Urinary bladder (tissue), 4 donors: Measurements from ENCODE around the gene AXIN2. TPM values are rescaled to one million over a fixed set of nuclear protein-coding genes. Genes with fewer than 3 reads are reported as not detected.

ENCODE experiments used
- DNase-seq: peaks from one replicate; pipeline ENCODE4 v3.0.0-alpha.2; 2015; ENCODE audit errors: extremely low spot score
- H3K27ac ChIP-seq: one replicate; pipeline ENCODE4 v1.5.1; 2013; ENCODE audit warnings: low read depth, mild to moderate bottlenecking, moderate library complexity
- H3K36me3 ChIP-seq: one replicate; pipeline ENCODE4 v1.6.1; 2013; ENCODE audit warnings: mild to moderate bottlenecking, moderate library complexity; ENCODE audit not compliant: insufficient read depth
- H3K4me1 ChIP-seq: one replicate; pipeline ENCODE4 v1.6.1; 2013; ENCODE audit warnings: mild to moderate bottlenecking, moderate library complexity; ENCODE audit not compliant: insufficient read depth
- H3K4me3 ChIP-seq: one replicate; pipeline ENCODE4 v1.5.1; 2013; ENCODE audit warnings: low read depth, low read length
- WGBS: extraction: QIAGEN DNeasy Blood & Tissue Kit; methylation state at CpG from one replicate; pipeline ENCODE4 v1.1.7; 2013; 5-methylcytosine and 5-hydroxymethylcytosine counted together
- polyA plus RNA-seq: library from polyadenylated mRNA; stranded (reverse); fragments of 200-250 nt; gene quantifications from one replicate; pipeline ENCODE4 v1.2.3, GENCODE V29; 2013
- total RNA-seq: library from RNA; depleted of rRNA; stranded (reverse); fragments of >200 nt; gene quantifications from one replicate; pipeline ENCODE4 v1.2.3, GENCODE V29; 2014
- donor health status: healthy with polysubstance abuse.
- donor health status: healthy.

The AXIN2 gene
- total and polyA plus RNA-seq, 2 donors, result 23.4 to 25.4 TPM

DNA sequence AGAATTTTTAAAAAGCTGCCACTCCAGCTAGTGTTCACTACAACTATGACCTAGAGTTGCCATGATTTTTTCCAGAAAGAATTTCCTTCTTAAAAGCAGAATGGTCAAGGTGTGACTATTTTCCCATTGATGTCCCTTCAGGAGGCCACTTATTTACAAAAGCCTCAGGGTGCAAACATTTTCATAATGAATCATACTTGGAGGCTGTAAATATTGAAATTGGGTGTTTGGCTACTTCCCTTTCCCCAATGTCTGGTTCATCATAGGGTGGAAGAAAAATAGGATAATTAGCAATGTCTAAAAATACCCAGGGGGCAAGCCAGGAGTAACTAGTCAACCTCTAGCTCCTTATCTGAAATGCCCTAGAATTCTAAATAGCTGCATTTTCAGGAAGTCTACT, 18.8 kb downstream of the AXIN2 start:
- no peaks in the 10 kb centered on the region for H3K36me3 ChIP-seq
- no peak overlapping the region for H3K27ac ChIP-seq
- no peak for DNase-seq
- H3K4me1 ChIP-seq, result no peaks in the 10 kb centered on the region
- no peak overlapping the region for H3K4me3 ChIP-seq

DNA sequence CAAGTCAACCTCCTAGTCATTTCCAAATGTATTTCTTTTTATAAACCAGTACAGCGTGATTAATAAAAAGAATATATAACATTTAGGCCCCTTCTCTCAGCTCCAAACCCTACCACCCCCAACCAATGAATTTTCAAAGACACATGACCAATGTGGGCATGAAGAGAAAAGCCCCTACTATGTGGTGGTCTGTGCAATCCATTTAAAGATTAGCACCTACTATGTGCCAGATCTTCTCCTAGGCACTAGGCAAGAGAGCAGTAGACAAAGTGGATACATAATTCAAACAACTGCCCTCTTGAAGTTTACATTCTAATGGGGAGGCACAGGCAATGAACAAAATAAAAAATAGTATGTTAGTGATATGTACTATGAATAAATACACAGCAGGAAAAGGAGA, 19.4 kb downstream of the AXIN2 start:
- Histone ChIP-seq H3K36me3 (no peaks in the 10 kb centered on the region), H3K27ac (no peak overlapping the region), H3K4me1 (no peaks in the 10 kb centered on the region), H3K4me3 (no peak overlapping the region)
- WGBS, result 81% methylated on average over 1 of the region's 1 CpG
- DNase-seq, result no peak

DNA sequence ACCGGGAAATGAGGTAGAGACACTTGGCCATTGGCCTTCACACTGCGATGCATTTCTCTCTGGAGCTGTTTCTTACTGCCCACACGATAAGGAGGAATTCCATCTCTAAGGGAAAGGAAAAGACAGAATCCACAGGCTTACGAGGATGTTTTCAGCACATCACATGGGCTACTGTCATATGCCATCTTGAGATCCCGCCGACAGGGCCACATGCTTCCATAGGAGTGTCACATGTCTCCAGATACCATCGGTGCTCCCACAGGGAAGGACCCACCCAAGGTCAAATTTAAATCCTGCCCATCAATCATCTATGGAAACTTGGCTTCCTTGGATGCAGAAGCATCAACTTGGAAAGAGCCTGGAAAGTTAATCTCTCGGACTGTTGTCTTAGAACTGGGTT, 20.0 kb downstream of the AXIN2 start:
- Histone ChIP-seq H3K27ac (no peak overlapping the region), H3K4me3 (no peak overlapping the region), H3K36me3 (no peaks in the 10 kb centered on the region), H3K4me1 (no peaks in the 10 kb centered on the region)
- DNase-seq, result no peak
- 61% methylated on average over 8 of the region's 8 CpGs for WGBS

DNA sequence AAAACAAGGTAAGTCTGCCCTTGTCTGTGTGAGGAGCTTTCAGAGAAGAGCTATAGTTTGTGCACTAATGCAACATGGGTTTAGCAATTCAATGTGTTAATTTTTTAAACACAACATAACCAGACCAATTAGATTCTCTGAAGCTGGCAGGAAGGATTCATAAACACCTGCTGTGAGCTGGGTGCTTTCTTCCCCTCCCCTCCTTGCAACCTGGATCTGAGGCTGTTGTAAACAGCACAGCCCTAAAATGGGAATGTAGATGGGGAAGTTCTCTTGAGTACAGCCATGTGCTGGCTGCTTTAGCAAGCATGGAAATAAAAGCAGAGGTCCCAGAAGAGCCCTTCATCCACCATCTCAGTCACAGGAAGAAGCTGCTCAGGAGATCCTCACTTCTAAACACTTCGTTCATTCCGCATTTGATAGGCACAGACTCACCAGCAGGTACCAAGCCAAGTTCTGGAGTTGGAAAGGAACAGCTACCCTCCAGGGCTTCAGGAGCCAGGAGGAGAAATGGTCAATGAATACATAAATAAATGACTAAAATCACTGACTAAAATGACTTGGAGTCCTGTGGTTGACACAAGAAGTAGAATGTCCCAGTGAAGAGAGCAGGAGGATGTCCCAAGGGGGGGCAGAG, 21.7 kb downstream of the AXIN2 start:
- Histone ChIP-seq H3K36me3 (no peaks in the 10 kb centered on the region), H3K27ac (no peak overlapping the region), H3K4me3 (no peak overlapping the region), H3K4me1 (no peaks in the 10 kb centered on the region)
- WGBS, result 64% methylated on average over 2 of the region's 2 CpGs
- no peak for DNase-seq

DNA sequence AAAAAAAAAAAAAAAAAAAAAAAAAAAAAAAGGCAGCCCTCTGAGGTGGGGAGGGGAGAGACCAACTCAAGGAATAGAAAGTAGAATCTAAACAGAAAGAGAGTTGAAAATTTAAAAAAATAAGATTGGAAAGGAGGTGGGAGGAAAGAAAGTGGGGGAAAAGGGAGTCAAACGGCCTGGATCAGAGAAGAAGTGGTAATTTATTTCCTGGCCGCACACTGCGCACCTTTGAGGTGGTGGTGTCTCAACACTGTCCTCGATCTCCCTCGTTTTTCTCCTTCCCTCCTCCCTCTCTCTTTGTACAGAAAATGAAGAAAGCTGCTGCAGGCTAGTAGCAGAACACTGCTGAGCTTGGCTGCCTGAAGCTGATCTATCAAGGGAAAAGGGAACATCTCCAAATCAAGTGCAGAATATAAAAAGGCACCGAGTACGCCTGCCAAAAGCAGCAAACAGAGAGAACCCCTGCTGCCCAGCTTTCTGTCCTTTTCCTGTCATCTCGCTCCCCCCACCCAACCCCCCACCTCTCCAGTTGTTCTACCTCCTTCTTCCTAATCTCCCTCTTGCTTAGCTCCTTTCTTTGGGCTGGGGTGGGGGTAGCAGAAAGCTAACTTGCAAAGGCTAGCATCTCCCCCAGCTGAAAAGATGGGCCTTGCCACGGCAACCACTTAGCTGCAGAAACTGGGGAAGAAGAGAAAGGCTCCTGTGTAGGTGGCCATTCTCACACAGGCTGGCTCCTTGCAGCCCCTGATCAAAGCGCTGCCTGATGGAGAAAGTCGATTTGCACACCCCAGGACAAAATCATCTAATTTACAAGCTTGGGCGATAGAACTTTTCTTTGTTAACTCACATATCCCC, 22.5 kb downstream of the AXIN2 start:
- Histone ChIP-seq H3K27ac (no peak overlapping the region), H3K36me3 (no peaks in the 10 kb centered on the region), H3K4me1 (no peaks in the 10 kb centered on the region), H3K4me3 (no peak overlapping the region)
- 56% methylated on average over 12 of the region's 12 CpGs for WGBS
- no peak for DNase-seq

DNA sequence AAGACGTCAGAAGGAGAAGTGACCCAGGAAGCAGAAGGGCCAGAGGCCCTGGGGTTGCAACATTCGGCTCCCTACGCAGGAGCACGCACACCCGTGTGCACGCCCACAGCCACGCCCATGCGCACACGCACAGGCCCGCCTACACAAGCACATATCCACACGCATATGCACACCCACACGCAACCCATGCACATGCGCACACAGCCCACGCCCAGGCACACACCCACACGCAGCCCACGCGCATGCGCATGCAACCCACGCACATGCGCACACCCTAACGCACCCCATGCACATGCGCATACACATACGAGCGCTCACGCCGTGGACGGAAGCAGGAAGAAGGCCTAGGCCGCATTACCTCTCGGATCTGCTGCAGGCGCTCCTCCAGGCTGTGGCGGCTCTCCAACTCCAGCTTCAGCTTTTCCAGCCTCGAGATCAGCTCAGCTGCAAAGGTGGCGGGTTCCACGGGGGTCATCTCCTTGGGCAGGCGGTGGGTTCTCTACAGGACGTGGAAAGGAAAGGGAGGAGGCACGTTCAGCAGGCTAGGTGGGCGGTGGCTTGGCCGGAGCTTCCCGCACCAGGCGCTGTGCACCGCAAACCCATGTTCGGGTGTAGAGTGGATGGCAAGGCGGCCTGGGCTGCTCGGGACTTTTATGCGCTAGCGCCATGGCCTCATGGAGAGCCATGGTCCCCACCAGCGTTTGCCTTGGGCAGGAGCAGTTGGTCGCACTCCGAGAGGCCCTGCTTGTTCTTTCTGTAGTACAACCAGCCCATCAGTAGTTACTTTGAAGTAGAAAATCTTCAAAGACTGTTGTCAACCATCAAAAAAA, 23.4 kb downstream of the AXIN2 start:
- no peak for DNase-seq
- H3K36me3 ChIP-seq, result peaks cover 2% of the 10 kb centered on the region
- 85% methylated on average over 50 of the region's 50 CpGs for WGBS

DNA sequence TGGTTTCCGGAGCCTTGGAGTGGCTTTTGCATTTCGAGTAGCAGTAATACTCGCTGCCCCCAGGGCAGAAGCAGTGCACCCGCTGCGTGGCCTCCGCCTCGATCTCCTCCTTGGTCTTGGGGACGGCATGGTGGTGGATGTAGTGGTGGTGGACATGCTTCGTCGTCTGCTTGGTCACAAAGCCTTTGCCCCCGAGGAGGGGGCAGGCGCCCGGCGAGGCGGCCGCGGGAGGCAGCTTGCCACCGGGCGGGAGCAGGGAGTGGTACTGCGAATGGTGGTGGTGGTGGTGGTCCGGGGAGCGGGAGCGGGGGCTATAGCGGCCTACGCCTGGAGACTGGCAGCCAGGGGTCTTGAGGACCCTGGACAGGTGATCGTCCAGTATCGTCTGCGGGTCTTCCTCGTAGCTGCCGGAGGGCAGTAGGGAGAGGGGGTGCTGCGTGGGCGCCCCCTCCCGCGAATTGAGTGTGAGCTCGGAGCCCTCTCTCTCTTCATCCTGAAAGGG, 24.1 kb downstream of the AXIN2 start:
- Histone ChIP-seq H3K4me3 (no peak overlapping the region), H3K27ac (no peak overlapping the region), H3K36me3 (peaks cover 2% of the 10 kb centered on the region), H3K4me1 (no peaks in the 10 kb centered on the region)
- no peak for DNase-seq
- 94% methylated on average over 35 of the region's 35 CpGs for WGBS

More for the DNA sequence above, 23.4 kb downstream of the AXIN2 start:
- H3K4me1 ChIP-seq, result no peaks in the 10 kb centered on the region
- H3K27ac ChIP-seq, result no peak overlapping the region
- no peak overlapping the region for H3K4me3 ChIP-seq

DNA sequence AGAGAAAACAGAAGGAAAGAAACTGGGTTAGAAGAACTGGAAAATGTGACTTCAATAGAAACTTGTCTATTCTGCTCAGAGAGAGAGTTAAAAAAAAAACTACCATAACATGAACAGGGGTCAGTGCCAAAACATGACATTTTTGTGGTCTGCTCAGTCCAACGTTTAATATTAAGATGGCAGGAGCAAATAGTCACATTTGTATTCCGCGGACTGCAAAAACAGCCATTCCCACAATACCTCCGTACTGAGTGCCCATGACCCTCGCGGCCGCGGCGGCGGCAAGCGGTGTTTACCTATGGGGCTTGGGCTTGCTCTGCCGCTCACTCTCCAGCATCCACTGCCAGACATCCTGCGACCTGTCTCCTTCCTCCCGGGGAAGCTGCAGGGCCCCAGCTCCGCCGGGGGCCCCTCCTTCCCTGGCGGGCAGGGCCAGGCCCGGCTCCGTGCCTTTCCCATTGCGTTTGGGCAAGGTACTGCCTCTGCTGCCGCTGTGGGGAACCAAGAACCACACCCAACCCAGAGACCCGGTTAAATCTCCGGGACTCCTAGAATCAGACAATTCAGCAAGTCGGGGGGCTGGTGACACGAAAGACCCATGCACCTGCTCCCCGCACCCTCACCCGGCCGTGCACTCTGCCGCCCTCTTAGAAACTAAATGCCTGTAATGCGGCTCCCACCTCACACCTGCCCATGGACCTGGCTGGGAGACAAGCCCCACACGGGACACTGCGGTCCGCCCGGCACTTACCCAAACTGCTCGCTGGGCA, 24.7 kb downstream of the AXIN2 start:
- WGBS, result 80% methylated on average over 35 of the region's 35 CpGs
- Histone ChIP-seq H3K36me3 (peaks cover 2% of the 10 kb centered on the region), H3K4me3 (no peak overlapping the region), H3K27ac (no peak overlapping the region), H3K4me1 (no peaks in the 10 kb centered on the region)
- DNase-seq, result no peak

DNA sequence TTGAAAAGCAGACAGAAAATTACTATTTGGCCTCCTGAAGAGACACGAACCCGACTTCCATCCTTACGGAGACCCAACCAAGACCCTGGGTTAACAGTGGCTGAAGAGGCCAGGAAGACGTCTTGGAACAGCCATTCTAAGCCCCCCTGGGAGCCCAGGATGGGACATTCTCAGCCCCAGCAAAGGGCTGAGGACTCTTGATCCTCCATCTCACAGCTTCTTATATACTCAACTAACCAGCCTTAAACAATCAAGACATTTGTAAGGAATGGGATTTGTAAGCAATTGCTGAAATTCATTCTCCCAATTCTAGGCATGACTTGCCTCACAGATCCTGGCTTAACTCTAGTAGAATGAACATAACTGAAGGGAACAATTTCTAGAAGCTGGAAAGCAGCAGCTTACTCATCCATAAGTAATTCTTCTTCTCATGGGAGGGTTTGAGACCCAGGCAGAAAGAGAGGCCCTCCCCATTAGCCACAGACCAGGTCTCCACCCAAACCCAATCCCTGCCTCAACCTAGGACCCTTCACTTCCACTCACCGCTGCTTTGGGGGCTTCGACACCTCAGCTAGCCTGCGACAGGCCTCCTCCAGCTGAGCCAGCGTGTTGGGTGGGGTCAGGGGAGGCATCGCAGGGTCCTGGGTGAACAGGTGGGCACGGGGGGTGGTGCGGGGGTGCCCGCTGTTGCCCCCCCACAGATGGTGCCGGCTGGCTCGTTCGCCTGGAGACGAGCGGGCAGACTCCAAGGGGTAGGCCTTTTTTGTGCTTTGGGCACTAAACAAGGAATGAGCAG, 25.5 kb downstream of the AXIN2 start:
- Histone ChIP-seq H3K36me3 (peaks cover 2% of the 10 kb centered on the region), H3K4me1 (no peaks in the 10 kb centered on the region), H3K4me3 (no peak overlapping the region), H3K27ac (no peak overlapping the region)
- WGBS, result 92% methylated on average over 17 of the region's 17 CpGs
- DNase-seq, result no peak

DNA sequence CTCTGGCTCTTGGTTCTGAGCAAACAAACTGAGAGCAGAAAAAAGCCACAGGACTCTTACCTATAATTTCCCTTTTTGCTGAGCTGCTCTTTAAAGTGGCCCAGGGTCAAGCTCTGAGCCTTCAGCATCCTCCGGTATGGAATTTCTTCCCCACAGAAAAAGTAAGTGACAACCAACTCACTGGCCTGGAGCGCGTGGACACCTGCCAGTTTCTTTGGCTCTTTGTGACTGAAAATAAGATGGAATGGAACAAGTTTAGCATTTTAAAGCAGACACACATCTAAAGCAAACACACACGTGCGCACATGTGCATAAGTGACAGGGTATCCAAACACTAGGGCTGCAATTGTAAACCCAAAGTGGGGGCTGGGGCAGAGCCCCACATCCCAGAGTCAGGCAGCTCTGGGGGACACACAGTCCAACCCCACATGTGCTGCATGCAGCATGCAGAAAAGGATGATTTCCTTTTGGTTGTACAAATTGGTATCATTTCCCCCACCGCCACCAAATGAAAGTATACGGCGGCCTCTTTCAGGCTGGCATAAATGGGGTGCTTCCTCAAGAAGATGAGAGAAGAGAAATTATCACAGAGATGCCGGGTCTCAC, 27.5 kb downstream of the AXIN2 start:
- Histone ChIP-seq H3K4me1 (no peaks in the 10 kb centered on the region), H3K27ac (no peak overlapping the region), H3K36me3 (peaks cover 2% of the 10 kb centered on the region), H3K4me3 (no peak overlapping the region)
- no peak for DNase-seq
- 73% methylated on average over 9 of the region's 9 CpGs for WGBS

DNA sequence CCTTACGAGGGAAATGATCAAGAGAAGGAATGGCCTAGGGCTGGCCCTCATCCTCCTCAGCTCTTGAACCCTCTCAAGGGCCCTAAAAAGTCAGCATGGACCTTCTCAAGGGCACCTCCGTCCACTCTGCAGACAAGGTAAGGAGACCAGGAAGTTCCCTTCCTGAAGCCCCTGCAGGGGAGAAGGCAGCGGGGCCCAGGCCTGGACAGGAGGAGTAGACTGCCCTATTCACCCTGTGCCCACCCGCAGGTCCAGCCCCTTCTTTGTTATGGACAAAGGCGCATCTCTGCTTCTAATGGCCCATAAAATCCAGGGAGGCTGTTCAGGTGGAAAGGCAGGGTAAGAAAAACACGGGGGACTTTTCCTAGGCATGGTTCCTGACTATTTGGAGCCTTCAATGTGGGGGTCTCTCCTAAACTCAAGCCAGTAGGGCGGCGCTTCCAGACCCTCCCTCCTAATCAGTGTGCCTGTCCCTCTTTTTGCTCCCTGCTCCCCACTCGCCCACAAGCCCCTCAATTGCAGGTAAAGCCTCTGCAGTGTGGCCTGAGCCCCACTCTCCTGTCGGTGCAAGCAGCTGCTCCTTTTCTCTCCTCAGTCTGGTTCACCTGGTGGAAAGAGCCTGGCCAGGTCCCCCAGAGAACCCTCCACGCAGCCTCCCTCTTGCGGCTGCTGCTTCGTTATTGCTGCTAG, 28.2 kb downstream of the AXIN2 start:
- Histone ChIP-seq H3K27ac (peak overlapping the region; percentile 52), H3K4me3 (no peak overlapping the region), H3K36me3 (peaks cover 2% of the 10 kb centered on the region), H3K4me1 (no peaks in the 10 kb centered on the region)
- WGBS, result 77% methylated on average over 13 of the region's 13 CpGs
- DNase-seq, result no peak
